ENCODE measurements around the gene ABCD1. TPM values are rescaled to one million over a fixed set of nuclear protein-coding genes. Genes with fewer than 3 reads are reported as not detected.

ABCD1 gene
- total and polyA plus RNA-seq, 10 of the 15 experiments (the other 5 are each of a cell fraction or from before 2014, with no cell fraction given): 0.13 to 6.5 (median 1.4) TPM

GRCh38 chrX:153706799-153707198, 17.9 kb upstream of the ABCD1 start (continued):
- TF ChIP-seq CUX1 (IDR thresholded peaks at IDR 0.05; ENCODE audit: insufficient replicate concordance, low read depth, low read length) (no peak), POU2F2 (IDR thresholded peaks at IDR 0.05; ENCODE audit: borderline replicate concordance, low read depth, low read length) (no peak), SPI1 (IDR thresholded peaks at IDR 0.05; ENCODE audit: borderline replicate concordance, insufficient read depth, low read depth, low read length) (no peak)

- H3K27ac ChIP-seq (ENCODE audit: control insufficient read depth, insufficient read depth): no peak overlapping the region
- ChIA-PET CTCF (interaction anchor here (1.2 to 2.1 kb wide), 3 partner anchors 12 to 168 kb away, joined by 3 to 7 read pairs (median 7); no protein-coding TSS in a partner anchor), POLR2A (no interaction called here), SMC1A (ENCODE audit: uncharacterized antibody, unreplicated experiment) (no interaction called here), RAD21 (ENCODE audit: unreplicated experiment) (no interaction called here)
- no peak for FAIRE-seq
- no peak overlapping the region for H2AFZ ChIP-seq (ENCODE audit: control insufficient read depth, low read depth, low read length)
- no TSS peak for BruUV-seq (replicated peaks)
- no peaks in the 10 kb centered on the region for H3K4me1 ChIP-seq (ENCODE audit: control insufficient read depth, insufficient read depth, low read length)
- intact Hi-C loops (cut with micrococcal nuclease; ENCODE audit: unreplicated experiment) (no loop called here), in situ Hi-C loops (cut with MboI) (no loop called here)
- H3K27me3 ChIP-seq (replicated peaks in 1 of 2; ENCODE audit: control insufficient read depth in 2 of 2, insufficient read depth in 2 of 2, low read length in 1 of 2): no peaks in the 10 kb centered on the region
- DNase-seq (ENCODE audit: low read depth, low spot score): no peak
- H3K4me3 ChIP-seq: no peak overlapping the region
- H3K4me2 ChIP-seq (ENCODE audit: control insufficient read depth, insufficient read depth): no peak overlapping the region
- WGBS (ENCODE audit: insufficient coverage, insufficient replicate concordance, low lambda C conversion rate, missing lambda C conversion rate): 80% methylated on average over 6 of the region's 6 CpGs
- H3K9ac ChIP-seq (ENCODE audit: control insufficient read depth, insufficient read depth, low read length): no peak overlapping the region
- TF ChIP-seq, protein P1, sequence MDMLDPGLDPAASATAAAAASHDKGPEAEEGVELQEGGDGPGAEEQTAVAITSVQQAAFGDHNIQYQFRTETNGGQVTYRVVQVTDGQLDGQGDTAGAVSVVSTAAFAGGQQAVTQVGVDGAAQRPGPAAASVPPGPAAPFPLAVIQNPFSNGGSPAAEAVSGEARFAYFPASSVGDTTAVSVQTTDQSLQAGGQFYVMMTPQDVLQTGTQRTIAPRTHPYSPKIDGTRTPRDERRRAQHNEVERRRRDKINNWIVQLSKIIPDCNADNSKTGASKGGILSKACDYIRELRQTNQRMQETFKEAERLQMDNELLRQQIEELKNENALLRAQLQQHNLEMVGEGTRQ (IDR thresholded peaks at IDR 0.05; ENCODE audit: borderline replicate concordance, low read depth, low read length): no peak
- TF ChIP-seq GATAD2B (conservative IDR thresholded peaks at IDR 0.05; ENCODE audit: low read depth): no peak
- TF ChIP-seq JUNB (IDR thresholded peaks at IDR 0.05): no peak
- no peak for TF ChIP-seq LARP7 (IDR thresholded peaks at IDR 0.05)
- TF ChIP-seq CBX3 (IDR thresholded peaks at IDR 0.05; ENCODE audit: borderline replicate concordance, low read depth): no peak
- no peak for TF ChIP-seq NKRF (conservative IDR thresholded peaks at IDR 0.05)
- TF ChIP-seq ZZZ3 (IDR thresholded peaks at IDR 0.05; ENCODE audit: control insufficient read depth, insufficient read length, low read depth): no peak
- TF ChIP-seq CHD1 (IDR thresholded peaks at IDR 0.05; ENCODE audit: low read depth, low read length): no peak
- no peak for TF ChIP-seq TARDBP (IDR thresholded peaks at IDR 0.05; ENCODE audit: borderline replicate concordance)
- TF ChIP-seq POLR2A (IDR thresholded peaks at IDR 0.05; ENCODE audit: low read depth, low read length): no peak
- no peak for TF ChIP-seq HCFC1 (IDR thresholded peaks at IDR 0.05; ENCODE audit: low read length)
- no peak for TF ChIP-seq ZNF217 (IDR thresholded peaks at IDR 0.05)
- H3K9me3 ChIP-seq (replicated peaks; ENCODE audit: control insufficient read depth, insufficient read depth, low read length): no peaks in the 10 kb centered on the region
- no peak for ATAC-seq
- no peaks in the 10 kb centered on the region; a peak in 2 of 4 replicates for H3K36me3 ChIP-seq (ENCODE audit: control insufficient read depth in 2 of 2, insufficient read depth in 2 of 2, low read length in 1 of 2)
- H4K20me1 ChIP-seq (ENCODE audit: control insufficient read depth, insufficient read depth): no peaks in the 10 kb centered on the region
- H3K79me2 ChIP-seq (ENCODE audit: control insufficient read depth, insufficient read depth, low read length): no peaks in the 10 kb centered on the region
These were observed 17.2 kb upstream of the ABCD1 start for GRCh38 chrX:153707406-153707805.
